Keratinocyte (primary cell): ENCODE results near the gene MREG. TPM values are rescaled to one million over a fixed set of nuclear protein-coding genes. Genes with fewer than 3 reads are reported as not detected.

Experiments used
- DNase-seq: peaks from one replicate; pipeline ENCODE4 v3.0.0-alpha.2; 2011; ENCODE audit warnings: low read depth, missing footprints, low spot score
- FAIRE-seq: peaks from 2 replicates; lab custom pipeline; 2011; peaks lifted over from hg19 to GRCh38; lab: Jason Lieb, UNC
- H2AFZ ChIP-seq: 2 replicates; pipeline ENCODE4 v1.6.0; 2012; ENCODE audit warnings: low read length, control low read depth, inconsistent platforms; ENCODE audit not compliant: control insufficient read depth
- H3K27ac ChIP-seq: 2 replicates; pipeline ENCODE4 v1.5.1; 2011; ENCODE audit warnings: low read length; ENCODE audit not compliant: control insufficient read depth, insufficient read depth
- H3K27me3 ChIP-seq: 3 replicates; pipeline ENCODE4 v1.6.0; 2011; ENCODE audit warnings: low read length; ENCODE audit not compliant: control insufficient read depth, insufficient read depth; ENCODE audit errors: extremely low read depth
- H3K36me3 ChIP-seq, 2 experiments: 2 replicates in 1 of 2; 3 replicates in 1 of 2; pipeline ENCODE4 v1.5.1; 2011; ENCODE audit warnings: low read length in 2 of 2, mild to moderate bottlenecking in 1 of 2; ENCODE audit not compliant: control insufficient read depth in 2 of 2, insufficient read depth in 2 of 2; ENCODE audit errors: extremely low read depth in 1 of 2
- H3K4me1 ChIP-seq: 3 replicates; pipeline ENCODE4 v1.5.1; 2011; ENCODE audit warnings: low read length; ENCODE audit not compliant: control insufficient read depth, insufficient read depth; ENCODE audit errors: extremely low read depth
- H3K4me2 ChIP-seq: 3 replicates; pipeline ENCODE4 v1.6.0; 2011; ENCODE audit warnings: low read depth, low read length; ENCODE audit not compliant: control insufficient read depth, insufficient read depth; ENCODE audit errors: extremely low read depth
- H3K4me3 ChIP-seq, 3 experiments: fragments of 200-600 bp in 1 of 3; sonication (generic) in 1 of 3; 2 replicates in 2 of 3; 3 replicates in 1 of 3; pipeline ENCODE4 v1.5.1; 2011 to 2016; ENCODE audit warnings: low read length in 3 of 3, mild to moderate bottlenecking in 3 of 3, control low read depth in 2 of 3, inconsistent platforms in 1 of 3, low read depth in 1 of 3, mixed read lengths in 1 of 3, mixed run types in 1 of 3, moderate library complexity in 1 of 3; ENCODE audit not compliant: control insufficient read depth in 2 of 3, insufficient read depth in 2 of 3; ENCODE audit errors: extremely low read depth in 1 of 3
- H3K79me2 ChIP-seq: 2 replicates; pipeline ENCODE4 v1.6.0; 2012; ENCODE audit warnings: low read length; ENCODE audit not compliant: control insufficient read depth, insufficient read depth
- H3K9ac ChIP-seq: 3 replicates; pipeline ENCODE4 v1.6.0; 2011; ENCODE audit warnings: low read length; ENCODE audit not compliant: control insufficient read depth, insufficient read depth; ENCODE audit errors: extremely low read depth
- H3K9me1 ChIP-seq: 3 replicates; pipeline ENCODE4 v1.6.0; 2011; ENCODE audit warnings: low read length; ENCODE audit not compliant: control insufficient read depth, insufficient read depth; ENCODE audit errors: extremely low read depth
- H3K9me3 ChIP-seq: 2 replicates; pipeline ENCODE4 v1.5.1; 2012; ENCODE audit warnings: low read depth, low read length; ENCODE audit not compliant: control insufficient read depth
- H4K20me1 ChIP-seq: 3 replicates; pipeline ENCODE4 v1.6.0; 2011; ENCODE audit warnings: low read length; ENCODE audit not compliant: control insufficient read depth, insufficient read depth; ENCODE audit errors: extremely low read depth
- EZH2 ChIP-seq: IDR thresholded peaks from one replicate; pipeline ENCODE4 v1.6.1; 2012; ENCODE audit warnings: inconsistent platforms, mild to moderate bottlenecking, low read length, moderate library complexity
- dilution Hi-C: fragments of 300-500 bp; cut with MboI; formaldehyde crosslinking; loops from one replicate; pipeline ENCODE4 v1.7.0; 2020; ENCODE audit warnings: low sequenced_read_pairs; ENCODE audit not compliant: extremely low pct_ligation_motif_present
- polyA plus RNA-seq, 5 experiments: library from polyadenylated mRNA; depleted of rRNA in 3 of 5; stranded (reverse) in 3 of 5; stranded (forward) in 1 of 5; unstranded in 1 of 5; fragments of >200 nt; gene quantifications; 1 replicate in 1 of 5; 2 replicates in 3 of 5; 3 replicates in 1 of 5; pipeline versions ENCODE4 v1.2.1 to v1.2.3, GENCODE V29; 2011 to 2012; ENCODE audit warnings: missing spikeins in 2 of 5, low read depth in 1 of 5, low replicate concordance in 1 of 5
- TF ChIP-seq, protein P1 (sequence below), 3 experiments: IDR thresholded peaks in 1 of 3; conservative IDR thresholded peaks in 1 of 3; optimal IDR thresholded peaks in 1 of 3; 2 replicates in 2 of 3; 3 replicates in 1 of 3; pipeline versions ENCODE3 to v1.5.1; 2011; ENCODE audit warnings: low read length in 3 of 3, mild to moderate bottlenecking in 3 of 3, moderate library complexity in 2 of 3, control low read depth in 1 of 3, inconsistent platforms in 1 of 3; ENCODE audit not compliant: insufficient read depth in 2 of 3; ENCODE audit errors: extremely low read depth in 1 of 3

MREG gene
- polyA plus RNA-seq, 1 donor (not counting 4 experiments of a cell fraction or from before 2014, with no cell fraction given) = 32.9 TPM

GRCh38 chr2:215949991-215950404, 63.4 kb downstream of the MREG start:
- Histone ChIP-seq H3K4me3 (no peak overlapping the region), H3K4me2 (no peak overlapping the region), H3K27ac (no peak overlapping the region), H4K20me1 (no peaks in the 10 kb centered on the region), H3K9me3 (no peaks in the 10 kb centered on the region), H3K27me3 (no peaks in the 10 kb centered on the region), H3K9me1 (no peaks in the 10 kb centered on the region), H3K36me3 (peaks cover 0 to 2% of the 10 kb centered on the region in 2 experiments), H2AFZ (no peak overlapping the region), H3K79me2 (peaks cover 3% of the 10 kb centered on the region), H3K4me1 (no peaks in the 10 kb centered on the region), H3K9ac (no peak overlapping the region)
- FAIRE-seq = peak; percentile 81
- TF ChIP-seq, protein P1, sequence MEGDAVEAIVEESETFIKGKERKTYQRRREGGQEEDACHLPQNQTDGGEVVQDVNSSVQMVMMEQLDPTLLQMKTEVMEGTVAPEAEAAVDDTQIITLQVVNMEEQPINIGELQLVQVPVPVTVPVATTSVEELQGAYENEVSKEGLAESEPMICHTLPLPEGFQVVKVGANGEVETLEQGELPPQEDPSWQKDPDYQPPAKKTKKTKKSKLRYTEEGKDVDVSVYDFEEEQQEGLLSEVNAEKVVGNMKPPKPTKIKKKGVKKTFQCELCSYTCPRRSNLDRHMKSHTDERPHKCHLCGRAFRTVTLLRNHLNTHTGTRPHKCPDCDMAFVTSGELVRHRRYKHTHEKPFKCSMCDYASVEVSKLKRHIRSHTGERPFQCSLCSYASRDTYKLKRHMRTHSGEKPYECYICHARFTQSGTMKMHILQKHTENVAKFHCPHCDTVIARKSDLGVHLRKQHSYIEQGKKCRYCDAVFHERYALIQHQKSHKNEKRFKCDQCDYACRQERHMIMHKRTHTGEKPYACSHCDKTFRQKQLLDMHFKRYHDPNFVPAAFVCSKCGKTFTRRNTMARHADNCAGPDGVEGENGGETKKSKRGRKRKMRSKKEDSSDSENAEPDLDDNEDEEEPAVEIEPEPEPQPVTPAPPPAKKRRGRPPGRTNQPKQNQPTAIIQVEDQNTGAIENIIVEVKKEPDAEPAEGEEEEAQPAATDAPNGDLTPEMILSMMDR (optimal IDR thresholded peaks at IDR 0.05 in 1 of 3, IDR thresholded peaks at IDR 0.05 in 1 of 3, conservative IDR thresholded peaks at IDR 0.05 in 1 of 3; ENCODE audit: extremely low read depth in 1 of 3, insufficient read depth in 2 of 3, low read length in 3 of 3) = peak in 2 of 3 experiments; percentile 54 to 58
- no peak for TF ChIP-seq EZH2
- dilution Hi-C loops = no loop called here
- DNase-seq = no peak

- H2AFZ ChIP-seq = no peak overlapping the region
- no peaks in the 10 kb centered on the region for H3K4me1 ChIP-seq
- H3K9me3 ChIP-seq = no peaks in the 10 kb centered on the region
- H3K4me3 ChIP-seq = no peak overlapping the region
- no peaks in the 10 kb centered on the region for H3K9me1 ChIP-seq
- dilution Hi-C loops = no loop called here
- no peak overlapping the region for H3K27ac ChIP-seq
- no peaks in the 10 kb centered on the region for H4K20me1 ChIP-seq
- peaks cover 0 to 6% of the 10 kb centered on the region in 2 experiments for H3K36me3 ChIP-seq
- no peak for TF ChIP-seq EZH2
- TF ChIP-seq, protein P1 (optimal IDR thresholded peaks at IDR 0.05 in 1 of 3, IDR thresholded peaks at IDR 0.05 in 1 of 3, conservative IDR thresholded peaks at IDR 0.05 in 1 of 3; ENCODE audit: extremely low read depth in 1 of 3, insufficient read depth in 2 of 3, low read length in 3 of 3) = no peak
- no peaks in the 10 kb centered on the region for H3K27me3 ChIP-seq
- DNase-seq (no peak), FAIRE-seq (no peak)
- H3K9ac ChIP-seq = no peak overlapping the region
- peaks cover 3% of the 10 kb centered on the region for H3K79me2 ChIP-seq
- H3K4me2 ChIP-seq = no peak overlapping the region
These were observed 65.3 kb downstream of the MREG start for GRCh38 chr2:215948051-215948450.
